Osteocyte (in vitro differentiated cells): ENCODE results near the gene ME3. TPM values are rescaled to one million over a fixed set of nuclear protein-coding genes. Genes with fewer than 3 reads are reported as not detected.

Experiments
- DNase-seq: peaks from one replicate; pipeline ENCODE4 v3.0.0; 2021; ENCODE audit warnings: mixed read lengths; ENCODE audit not compliant: unreplicated experiment; ENCODE audit errors: extremely low spot score
- H3K27ac Mint-ChIP-seq: one replicate; pipeline ENCODE4 v1.8.0; 2021; ENCODE audit warnings: mild to moderate bottlenecking, mixed read lengths; ENCODE audit not compliant: unreplicated experiment
- H3K27me3 Mint-ChIP-seq: one replicate; pipeline ENCODE4 v1.8.0; 2021; ENCODE audit warnings: mixed read lengths; ENCODE audit not compliant: unreplicated experiment
- H3K36me3 Mint-ChIP-seq: one replicate; pipeline ENCODE4 v1.8.0; 2021; ENCODE audit warnings: mixed read lengths; ENCODE audit not compliant: unreplicated experiment
- H3K4me1 Mint-ChIP-seq: one replicate; pipeline ENCODE4 v1.8.0; 2021; ENCODE audit warnings: mixed read lengths; ENCODE audit not compliant: unreplicated experiment
- H3K4me3 Mint-ChIP-seq: one replicate; pipeline ENCODE4 v1.8.0; 2021; ENCODE audit warnings: mild to moderate bottlenecking, moderate library complexity, mixed read lengths; ENCODE audit not compliant: unreplicated experiment
- H3K9me3 Mint-ChIP-seq: one replicate; pipeline ENCODE4 v1.8.0; 2021; ENCODE audit warnings: mixed read lengths; ENCODE audit not compliant: unreplicated experiment
- CTCF ChIP-seq: fragments of 200-600 bp; sonication (generic); IDR thresholded peaks from 2 replicates; pipeline ENCODE4 v1.5.0; 2021; ENCODE audit warnings: antibody characterized with exemption, mild to moderate bottlenecking, moderate library complexity
- total RNA-seq: library from RNA; stranded (reverse); gene quantifications from 2 replicates; pipeline ENCODE4 v1.2.1, GENCODE V29; 2021

Gene ME3
- total RNA-seq, 1 donor from 2014 or later: 19.5 TPM

GRCh38 chr11:86606270-86606835 is 66.1 kb downstream of the ME3 start:
- Mint-ChIP-seq H3K4me1 (peaks cover 33% of the 10 kb centered on the region), H3K9me3 (no peaks in the 10 kb centered on the region), H3K27ac (peak overlapping the region; percentile 76), H3K27me3 (no peaks in the 10 kb centered on the region), H3K4me3 (no peak overlapping the region), H3K36me3 (no peaks in the 10 kb centered on the region)
- TF ChIP-seq CTCF: no peak
- DNase-seq: no peak

- peaks cover 5% of the 10 kb centered on the region for H3K36me3 Mint-ChIP-seq
- no peak for TF ChIP-seq CTCF
- no peaks in the 10 kb centered on the region for H3K9me3 Mint-ChIP-seq
- no peaks in the 10 kb centered on the region for H3K27me3 Mint-ChIP-seq
- DNase-seq: no peak
- H3K27ac Mint-ChIP-seq: peak overlapping the region; percentile 23
- H3K4me3 Mint-ChIP-seq: no peak overlapping the region
- H3K4me1 Mint-ChIP-seq: peaks cover 35% of the 10 kb centered on the region
These were observed 75.4 kb downstream of the ME3 start for GRCh38 chr11:86596861-86597586.

GRCh38 chr11:86595955-86596354 is 76.5 kb downstream of the ME3 start:
- Mint-ChIP-seq H3K36me3 (peaks cover 5% of the 10 kb centered on the region), H3K9me3 (no peaks in the 10 kb centered on the region), H3K27me3 (no peaks in the 10 kb centered on the region), H3K4me3 (no peak overlapping the region), H3K4me1 (peaks cover 43% of the 10 kb centered on the region), H3K27ac (peak overlapping the region; percentile 3)
- TF ChIP-seq CTCF: no peak
- no peak for DNase-seq

- Mint-ChIP-seq H3K4me1 (peaks cover 43% of the 10 kb centered on the region), H3K4me3 (no peak overlapping the region), H3K27me3 (no peaks in the 10 kb centered on the region), H3K9me3 (no peaks in the 10 kb centered on the region), H3K36me3 (peaks cover 5% of the 10 kb centered on the region), H3K27ac (peak overlapping the region; percentile 3)
- no peak for TF ChIP-seq CTCF
- no peak for DNase-seq
These were observed 77.0 kb downstream of the ME3 start for GRCh38 chr11:86595451-86595850.

- peak overlapping the region; percentile 31 for H3K27ac Mint-ChIP-seq
- peaks cover 43% of the 10 kb centered on the region for H3K4me1 Mint-ChIP-seq
- no peaks in the 10 kb centered on the region for H3K27me3 Mint-ChIP-seq
- DNase-seq: no peak
- H3K36me3 Mint-ChIP-seq: peaks cover 5% of the 10 kb centered on the region
- no peak overlapping the region for H3K4me3 Mint-ChIP-seq
- no peaks in the 10 kb centered on the region for H3K9me3 Mint-ChIP-seq
- no peak for TF ChIP-seq CTCF
These were observed 77.7 kb downstream of the ME3 start for GRCh38 chr11:86594746-86595145.
